ENCODE measurements around the gene PHLDA1. TPM values are rescaled to one million over a fixed set of nuclear protein-coding genes. Genes with fewer than 3 reads are reported as not detected.

The PHLDA1 gene
- total RNA-seq, result 28.6 and 65.9 TPM in 2 replicates

DNA sequence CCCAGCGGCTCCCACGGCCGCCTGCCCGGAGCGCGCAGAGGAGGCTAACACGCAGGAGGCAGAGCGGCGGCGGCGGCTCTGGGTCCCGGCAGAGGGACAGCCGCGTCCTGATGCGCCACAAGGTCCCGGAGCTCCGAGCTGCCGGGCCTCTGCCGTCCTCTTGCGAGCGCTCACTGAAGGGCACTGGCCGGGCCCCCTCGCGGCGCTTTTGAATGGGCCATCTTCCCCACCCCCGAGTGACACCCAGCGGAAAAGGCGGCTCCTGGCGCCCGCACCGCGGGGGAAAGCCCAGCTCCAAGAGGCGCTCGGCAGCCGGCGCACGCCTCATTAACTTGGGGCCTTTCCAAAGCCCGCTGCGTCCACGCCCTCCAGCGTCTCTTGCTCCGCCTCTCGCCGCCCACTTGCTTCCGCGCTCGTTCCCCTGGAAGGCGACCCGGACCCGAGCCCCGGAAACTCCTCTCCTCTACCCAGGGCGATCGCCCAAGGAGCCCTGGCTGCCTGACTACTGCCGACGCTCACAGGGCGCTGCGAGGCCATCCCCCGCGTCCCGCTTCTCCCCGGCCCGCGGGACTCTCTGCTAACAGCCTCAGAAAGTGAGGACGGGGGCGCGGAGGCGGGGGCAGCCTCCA is at the start of gene PHLDA1:
Gene PHLDA1, minus strand, starts transcription at position 363 of the 629 bp plus-strand sequence.

Other genes starting within 250 kb of the PHLDA1 start
- gene NAP1L1, start 52.9 kb upstream of the PHLDA1 start, total RNA-seq, result 339 and 345 TPM in 2 replicates

Data from articular chondrocyte of knee joint (primary cell).